Measurements from ENCODE around the gene MTCL1.

DNA sequence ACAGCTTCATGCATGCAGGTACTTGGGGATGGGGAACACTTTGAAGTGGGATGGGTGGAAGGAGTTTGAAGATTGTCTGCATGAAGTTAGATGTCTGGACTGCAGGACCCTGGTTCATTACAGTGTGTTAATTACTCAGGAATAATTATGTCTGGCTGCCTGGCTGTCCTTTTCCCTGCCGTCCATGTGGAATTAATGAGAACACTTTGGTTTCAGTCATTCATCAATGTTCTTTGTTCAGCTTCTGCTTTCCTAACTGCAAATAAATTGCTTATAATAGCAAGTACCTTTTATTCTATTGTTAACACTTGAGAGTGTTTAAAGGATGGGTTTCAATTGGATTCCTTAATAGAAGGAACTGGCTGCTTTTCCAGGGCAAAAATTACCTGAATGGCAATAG is 35.8 kb downstream of the MTCL1 start:
- no peak for TF ChIP-seq POLR2A (IDR thresholded peaks at IDR 0.05)
- TF ChIP-seq, protein P1, sequence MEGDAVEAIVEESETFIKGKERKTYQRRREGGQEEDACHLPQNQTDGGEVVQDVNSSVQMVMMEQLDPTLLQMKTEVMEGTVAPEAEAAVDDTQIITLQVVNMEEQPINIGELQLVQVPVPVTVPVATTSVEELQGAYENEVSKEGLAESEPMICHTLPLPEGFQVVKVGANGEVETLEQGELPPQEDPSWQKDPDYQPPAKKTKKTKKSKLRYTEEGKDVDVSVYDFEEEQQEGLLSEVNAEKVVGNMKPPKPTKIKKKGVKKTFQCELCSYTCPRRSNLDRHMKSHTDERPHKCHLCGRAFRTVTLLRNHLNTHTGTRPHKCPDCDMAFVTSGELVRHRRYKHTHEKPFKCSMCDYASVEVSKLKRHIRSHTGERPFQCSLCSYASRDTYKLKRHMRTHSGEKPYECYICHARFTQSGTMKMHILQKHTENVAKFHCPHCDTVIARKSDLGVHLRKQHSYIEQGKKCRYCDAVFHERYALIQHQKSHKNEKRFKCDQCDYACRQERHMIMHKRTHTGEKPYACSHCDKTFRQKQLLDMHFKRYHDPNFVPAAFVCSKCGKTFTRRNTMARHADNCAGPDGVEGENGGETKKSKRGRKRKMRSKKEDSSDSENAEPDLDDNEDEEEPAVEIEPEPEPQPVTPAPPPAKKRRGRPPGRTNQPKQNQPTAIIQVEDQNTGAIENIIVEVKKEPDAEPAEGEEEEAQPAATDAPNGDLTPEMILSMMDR (IDR thresholded peaks at IDR 0.05) = no peak

All from heart left ventricle (tissue), 13 donors.